ENCODE data around the gene FOXC1. TPM values are rescaled to one million over a fixed set of nuclear protein-coding genes. Genes with fewer than 3 reads are reported as not detected.

Gene FOXC1
- total and polyA plus RNA-seq, 7 donors, result 0.90 to 2.7 (median 1.5) TPM

DNA sequence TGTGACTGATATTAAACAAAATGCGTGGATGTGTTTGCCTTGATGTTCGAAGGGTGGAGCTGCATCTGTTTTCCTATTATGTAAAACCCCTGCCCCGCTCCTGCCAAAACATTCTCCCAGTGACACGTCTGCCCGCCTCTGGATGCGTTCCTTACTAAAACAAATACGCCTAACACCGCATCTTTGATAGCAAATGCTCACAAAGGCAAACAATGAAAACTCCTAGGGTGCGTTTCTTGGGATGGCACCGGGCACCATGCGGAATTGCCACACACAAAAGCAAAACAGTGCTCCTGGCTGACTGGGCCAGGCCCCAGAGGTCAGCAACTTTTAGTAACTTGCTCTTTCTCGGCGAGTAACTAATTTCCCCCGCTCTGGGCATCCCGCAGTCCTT is 9.0 kb upstream of the FOXC1 start:
- 79 to 88% (median 82%) methylated on average over 15 of the region's 15 CpGs for WGBS, 3 donors
- H3K27me3 ChIP-seq (ENCODE audit: insufficient read depth in 3 of 3, low read length in 2 of 3), result peaks cover 0 to 43% (median 21%) of the 10 kb centered on the region in 3 donors
- no peaks in the 10 kb centered on the region for H3K4me1 ChIP-seq
- intact Hi-C loops (cut with DNase I), result loop anchor here (5.0 to 10.0 kb wide), 4 partner anchors 504 to 1144 kb away; no protein-coding TSS in a partner anchor
- TF ChIP-seq, protein P1, sequence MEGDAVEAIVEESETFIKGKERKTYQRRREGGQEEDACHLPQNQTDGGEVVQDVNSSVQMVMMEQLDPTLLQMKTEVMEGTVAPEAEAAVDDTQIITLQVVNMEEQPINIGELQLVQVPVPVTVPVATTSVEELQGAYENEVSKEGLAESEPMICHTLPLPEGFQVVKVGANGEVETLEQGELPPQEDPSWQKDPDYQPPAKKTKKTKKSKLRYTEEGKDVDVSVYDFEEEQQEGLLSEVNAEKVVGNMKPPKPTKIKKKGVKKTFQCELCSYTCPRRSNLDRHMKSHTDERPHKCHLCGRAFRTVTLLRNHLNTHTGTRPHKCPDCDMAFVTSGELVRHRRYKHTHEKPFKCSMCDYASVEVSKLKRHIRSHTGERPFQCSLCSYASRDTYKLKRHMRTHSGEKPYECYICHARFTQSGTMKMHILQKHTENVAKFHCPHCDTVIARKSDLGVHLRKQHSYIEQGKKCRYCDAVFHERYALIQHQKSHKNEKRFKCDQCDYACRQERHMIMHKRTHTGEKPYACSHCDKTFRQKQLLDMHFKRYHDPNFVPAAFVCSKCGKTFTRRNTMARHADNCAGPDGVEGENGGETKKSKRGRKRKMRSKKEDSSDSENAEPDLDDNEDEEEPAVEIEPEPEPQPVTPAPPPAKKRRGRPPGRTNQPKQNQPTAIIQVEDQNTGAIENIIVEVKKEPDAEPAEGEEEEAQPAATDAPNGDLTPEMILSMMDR (IDR thresholded peaks at IDR 0.05), result no peak
- no peak overlapping the region for H3K27ac ChIP-seq
- no peak overlapping the region for H3K4me3 ChIP-seq
- H3K36me3 ChIP-seq (ENCODE audit: insufficient read depth in 1 of 2, low read depth in 1 of 2), result no peaks in the 10 kb centered on the region
- H3K9me3 ChIP-seq, result no peaks in the 10 kb centered on the region
- DNase-seq (no peak), ATAC-seq (no peak)

GRCh38 chr6:1601158-1602048 is 8.3 kb upstream of the FOXC1 start:
- peak in 1 of 2 donors; percentile 34 for DNase-seq
- no peak overlapping the region for H3K4me3 ChIP-seq
- ATAC-seq, result no peak
- H3K36me3 ChIP-seq (ENCODE audit: insufficient read depth in 1 of 2, low read depth in 1 of 2), result no peaks in the 10 kb centered on the region
- 67 to 70% (median 69%) methylated on average over 46 to 60 of the region's 60 CpGs for WGBS, 3 donors
- peaks cover 0 to 46% (median 25%) of the 10 kb centered on the region in 3 donors for H3K27me3 ChIP-seq (ENCODE audit: insufficient read depth in 3 of 3, low read length in 2 of 3)
- H3K4me1 ChIP-seq, result no peaks in the 10 kb centered on the region
- intact Hi-C loops (cut with DNase I), result loop anchor here (5.0 to 10.0 kb wide), 4 partner anchors 503 to 1143 kb away; no protein-coding TSS in a partner anchor
- TF ChIP-seq, protein P1 (IDR thresholded peaks at IDR 0.05), result no peak
- H3K27ac ChIP-seq, result no peak overlapping the region
- no peaks in the 10 kb centered on the region for H3K9me3 ChIP-seq

GRCh38 chr6:1602049-1602713 is 7.5 kb upstream of the FOXC1 start:
- H3K4me3 ChIP-seq, result no peak overlapping the region
- no peaks in the 10 kb centered on the region for H3K9me3 ChIP-seq
- no peaks in the 10 kb centered on the region for H3K36me3 ChIP-seq (ENCODE audit: insufficient read depth in 1 of 2, low read depth in 1 of 2)
- no peak overlapping the region for H3K27ac ChIP-seq
- DNase-seq (peak in 1 of 2 donors; percentile 28), ATAC-seq (no peak)
- H3K27me3 ChIP-seq (ENCODE audit: insufficient read depth in 3 of 3, low read length in 2 of 3), result peaks cover 0 to 53% (median 30%) of the 10 kb centered on the region in 3 donors
- H3K4me1 ChIP-seq, result peaks cover 2% of the 10 kb centered on the region
- TF ChIP-seq, protein P1 (IDR thresholded peaks at IDR 0.05), result no peak
- intact Hi-C loops (cut with DNase I), result loop anchor here (5.0 to 10.0 kb wide), 4 partner anchors 503 to 1143 kb away; no protein-coding TSS in a partner anchor
- WGBS, 3 donors, result 94 to 97% (median 97%) methylated on average over 10 of the region's 10 CpGs

DNA sequence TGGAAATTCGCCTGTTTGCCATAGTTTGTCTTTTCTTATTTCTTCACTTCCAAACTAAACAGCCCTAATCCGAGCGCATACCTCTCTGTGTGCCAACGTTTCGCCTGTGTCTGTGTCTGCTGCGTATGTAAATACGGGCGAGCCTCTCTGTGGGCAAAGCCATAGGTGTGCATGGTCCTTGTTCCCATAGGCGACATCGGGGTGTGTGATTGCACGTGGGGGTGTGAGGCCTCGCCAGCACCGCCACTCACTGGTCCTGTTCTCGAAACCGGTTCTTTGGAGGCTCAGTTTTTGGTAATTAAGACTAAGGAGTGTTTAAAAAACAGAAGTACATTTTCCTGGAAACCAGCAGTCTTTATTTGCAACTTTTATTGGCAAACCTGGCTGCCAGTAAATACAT is 6.0 kb upstream of the FOXC1 start:
- H3K36me3 ChIP-seq (ENCODE audit: insufficient read depth in 1 of 2, low read depth in 1 of 2), result no peaks in the 10 kb centered on the region
- peaks cover 15% of the 10 kb centered on the region for H3K4me1 ChIP-seq
- WGBS, 3 donors, result 85 to 91% (median 87%) methylated on average over 15 of the region's 15 CpGs
- no peak overlapping the region for H3K4me3 ChIP-seq
- no peak for ATAC-seq
- no peak for DNase-seq
- H3K9me3 ChIP-seq, result no peaks in the 10 kb centered on the region
- intact Hi-C loops (cut with DNase I), result loop anchor here (2.0 to 10.0 kb wide), 6 partner anchors 501 to 1141 kb away; no protein-coding TSS in a partner anchor
- TF ChIP-seq, protein P1 (IDR thresholded peaks at IDR 0.05), result no peak
- peaks cover 0 to 69% (median 40%) of the 10 kb centered on the region in 3 donors for H3K27me3 ChIP-seq (ENCODE audit: insufficient read depth in 3 of 3, low read length in 2 of 3)
- no peak overlapping the region for H3K27ac ChIP-seq

Measured in psoas muscle (tissue), 8 donors.